Measurements from ENCODE around the gene DNM3. TPM values are rescaled to one million over a fixed set of nuclear protein-coding genes. Genes with fewer than 3 reads are reported as not detected.
"Not testable (repeated sequence)": the region's sequence is repeated elsewhere in the genome, so short reads cannot be mapped to it uniquely, and the experiment has no call there.

DNM3 gene
- total RNA-seq, 1 donor from 2014 or later = 2.7 TPM

DNA sequence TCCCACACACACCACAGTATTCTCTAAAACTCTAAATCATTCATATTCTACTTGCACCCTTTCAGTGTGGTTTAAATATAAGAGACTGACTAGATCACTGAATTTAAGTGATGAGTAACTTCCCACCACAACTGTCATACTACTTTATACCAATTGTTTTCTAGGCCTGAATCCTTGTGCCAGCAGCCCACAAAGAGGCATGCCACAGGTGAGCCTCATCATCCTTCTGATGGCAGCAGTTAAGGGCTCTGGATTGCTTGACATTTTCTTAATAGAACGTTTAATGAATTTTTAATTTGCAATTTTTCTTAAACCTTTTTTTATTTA, 588.8 kb downstream of the DNM3 start:
- DNase-seq (ENCODE audit: low read depth) = no peak
- Histone ChIP-seq H3K27me3 (ENCODE audit: control insufficient read depth, insufficient read depth, low read length) (no peaks in the 10 kb centered on the region), H3K36me3 (ENCODE audit: control insufficient read depth, insufficient read depth, low read length) (no peaks in the 10 kb centered on the region), H3K4me3 (ENCODE audit: low read depth, low read length) (no peak overlapping the region)
- TF ChIP-seq, protein P1, sequence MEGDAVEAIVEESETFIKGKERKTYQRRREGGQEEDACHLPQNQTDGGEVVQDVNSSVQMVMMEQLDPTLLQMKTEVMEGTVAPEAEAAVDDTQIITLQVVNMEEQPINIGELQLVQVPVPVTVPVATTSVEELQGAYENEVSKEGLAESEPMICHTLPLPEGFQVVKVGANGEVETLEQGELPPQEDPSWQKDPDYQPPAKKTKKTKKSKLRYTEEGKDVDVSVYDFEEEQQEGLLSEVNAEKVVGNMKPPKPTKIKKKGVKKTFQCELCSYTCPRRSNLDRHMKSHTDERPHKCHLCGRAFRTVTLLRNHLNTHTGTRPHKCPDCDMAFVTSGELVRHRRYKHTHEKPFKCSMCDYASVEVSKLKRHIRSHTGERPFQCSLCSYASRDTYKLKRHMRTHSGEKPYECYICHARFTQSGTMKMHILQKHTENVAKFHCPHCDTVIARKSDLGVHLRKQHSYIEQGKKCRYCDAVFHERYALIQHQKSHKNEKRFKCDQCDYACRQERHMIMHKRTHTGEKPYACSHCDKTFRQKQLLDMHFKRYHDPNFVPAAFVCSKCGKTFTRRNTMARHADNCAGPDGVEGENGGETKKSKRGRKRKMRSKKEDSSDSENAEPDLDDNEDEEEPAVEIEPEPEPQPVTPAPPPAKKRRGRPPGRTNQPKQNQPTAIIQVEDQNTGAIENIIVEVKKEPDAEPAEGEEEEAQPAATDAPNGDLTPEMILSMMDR (IDR thresholded peaks at IDR 0.05; ENCODE audit: insufficient read depth, low read length, poor library complexity, severe bottlenecking) = no peak

DNA sequence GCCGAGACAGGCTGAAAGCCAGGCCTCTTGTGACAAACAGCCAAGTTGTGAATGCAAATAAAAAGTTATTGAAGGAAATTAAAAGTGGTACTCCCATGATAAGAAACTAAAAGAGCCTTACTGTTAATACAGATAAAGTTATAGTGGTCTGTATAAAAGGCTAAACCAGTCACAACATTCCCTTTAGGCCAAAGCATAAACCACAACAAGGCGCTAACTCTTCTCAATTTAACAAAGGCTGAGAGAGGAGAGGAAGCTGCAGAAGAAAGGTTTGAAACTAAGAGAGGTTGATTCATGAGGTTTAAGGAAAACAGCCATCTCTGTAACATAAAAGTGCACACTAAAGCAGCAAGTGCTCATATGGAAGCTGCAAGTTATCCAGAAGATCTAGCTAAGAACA, 589.9 kb downstream of the DNM3 start:
- no peak for DNase-seq (ENCODE audit: low read depth)
- Histone ChIP-seq H3K4me3 (ENCODE audit: low read depth, low read length) (no peak overlapping the region), H3K27me3 (ENCODE audit: control insufficient read depth, insufficient read depth, low read length) (no peaks in the 10 kb centered on the region), H3K36me3 (ENCODE audit: control insufficient read depth, insufficient read depth, low read length) (no peaks in the 10 kb centered on the region)
- TF ChIP-seq, protein P1 (IDR thresholded peaks at IDR 0.05; ENCODE audit: insufficient read depth, low read length, poor library complexity, severe bottlenecking) = no peak

DNA sequence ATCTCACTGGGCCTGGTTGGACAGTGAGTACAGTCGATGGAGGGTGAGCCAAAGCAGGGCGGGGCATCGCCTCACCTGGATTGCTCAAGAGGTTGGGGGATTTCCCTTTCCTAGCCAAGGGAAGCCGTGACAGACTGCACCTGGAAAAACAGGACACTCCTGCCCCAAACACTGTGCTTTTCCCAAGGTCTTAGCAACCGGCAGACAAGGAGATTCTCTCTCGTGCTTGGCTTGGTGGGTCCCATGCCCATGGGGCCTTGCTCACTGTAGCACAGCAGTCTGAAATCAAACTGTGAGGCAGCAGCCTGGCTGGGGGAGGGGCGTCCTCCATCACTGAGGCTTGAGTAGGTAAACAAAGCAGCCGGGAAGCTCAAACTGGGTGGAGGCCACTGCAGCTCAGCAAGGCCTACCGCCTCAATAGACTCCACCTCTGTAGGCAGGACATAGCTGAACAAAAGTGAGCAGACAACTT, 590.5 kb downstream of the DNM3 start:
- TF ChIP-seq, protein P1 (IDR thresholded peaks at IDR 0.05; ENCODE audit: insufficient read depth, low read length, poor library complexity, severe bottlenecking) = no peak
- no peak overlapping the region for H3K4me3 ChIP-seq (ENCODE audit: low read depth, low read length)
- no peak for DNase-seq (ENCODE audit: low read depth)

DNA sequence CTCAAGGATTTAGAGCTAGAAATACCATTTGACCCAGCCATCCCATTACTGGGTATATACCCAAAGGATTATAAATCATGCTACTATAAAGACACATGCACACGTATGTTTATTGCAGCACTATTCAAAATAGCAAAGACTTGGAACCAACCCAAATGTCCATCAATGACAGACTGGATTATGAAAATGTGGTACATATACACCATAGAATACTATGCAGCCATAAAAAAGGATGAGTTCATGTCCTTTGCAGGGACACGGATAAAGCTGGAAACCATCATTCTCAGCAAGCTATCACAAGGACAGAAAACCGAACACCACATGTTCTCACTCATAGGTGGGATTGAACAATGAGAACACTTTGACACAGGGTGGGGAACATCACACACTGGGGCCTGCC, 595.9 kb downstream of the DNM3 start:
- not testable (repeated sequence) for H3K36me3 ChIP-seq (ENCODE audit: control insufficient read depth, insufficient read depth, low read length); H3K27me3 ChIP-seq (ENCODE audit: control insufficient read depth, insufficient read depth, low read length); DNase-seq (ENCODE audit: low read depth); H3K4me3 ChIP-seq (ENCODE audit: low read depth, low read length)

More for the DNA sequence above, 590.5 kb downstream of the DNM3 start:
- Histone ChIP-seq H3K27me3 (ENCODE audit: control insufficient read depth, insufficient read depth, low read length) (no peaks in the 10 kb centered on the region), H3K36me3 (ENCODE audit: control insufficient read depth, insufficient read depth, low read length) (no peaks in the 10 kb centered on the region)

DNA sequence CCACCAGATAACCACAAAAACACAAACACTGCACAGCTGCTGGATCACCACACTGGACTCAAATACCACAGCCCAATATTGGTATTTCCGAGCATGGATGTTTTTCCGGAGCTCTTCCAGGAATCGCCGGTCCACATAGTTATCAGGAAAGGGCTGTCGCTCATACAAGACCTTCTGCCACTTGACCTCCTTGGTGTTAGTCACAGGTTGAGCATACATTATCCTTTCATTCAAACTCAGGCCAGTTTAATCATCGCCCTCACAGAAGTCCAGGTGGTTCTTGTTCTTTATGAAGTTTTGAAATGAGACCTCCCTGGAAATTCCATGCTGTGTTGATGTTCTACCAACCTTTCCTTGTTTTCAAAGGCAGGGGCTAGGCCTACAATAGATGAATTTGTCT, 601.1 kb downstream of the DNM3 start:
- TF ChIP-seq, protein P1 (IDR thresholded peaks at IDR 0.05; ENCODE audit: insufficient read depth, low read length, poor library complexity, severe bottlenecking) = no peak
- no peaks in the 10 kb centered on the region for H3K36me3 ChIP-seq (ENCODE audit: control insufficient read depth, insufficient read depth, low read length)

DNA sequence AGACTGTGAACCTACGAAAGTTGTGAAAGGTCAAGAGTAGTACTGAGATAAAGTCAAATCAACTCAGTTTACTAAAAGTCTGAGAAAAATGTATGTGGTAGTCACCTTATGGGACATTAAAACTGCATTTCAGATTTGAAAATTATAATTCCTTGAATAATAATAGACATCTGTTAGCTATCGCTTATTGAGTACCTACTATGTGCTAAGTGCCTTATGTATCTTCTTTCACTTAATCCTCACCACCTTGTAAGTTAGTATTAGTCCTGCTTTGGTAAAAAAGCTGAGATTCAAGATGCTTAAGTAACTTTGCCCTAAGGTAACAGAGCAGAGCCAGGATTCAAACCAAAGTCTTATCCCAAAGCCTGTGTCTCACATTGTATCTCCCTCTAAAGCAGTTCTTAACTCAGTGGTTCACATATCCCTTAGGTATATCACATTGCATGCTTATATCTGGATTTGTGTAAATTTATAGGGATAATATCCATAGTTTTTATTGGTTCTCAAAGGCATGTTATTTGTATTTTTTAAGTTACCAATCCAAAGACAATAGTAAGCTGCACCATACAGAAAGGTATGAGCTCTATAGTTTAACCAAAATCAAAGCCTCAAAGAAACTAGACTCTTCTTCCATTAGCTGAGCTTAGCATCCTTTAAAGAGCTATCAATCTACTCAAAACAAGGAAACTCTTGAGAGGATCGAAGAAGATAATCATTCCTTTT, 601.7 kb downstream of the DNM3 start:
- Histone ChIP-seq H3K4me3 (ENCODE audit: low read depth, low read length) (peak overlapping the region; percentile 98), H3K27me3 (ENCODE audit: control insufficient read depth, insufficient read depth, low read length) (no peaks in the 10 kb centered on the region), H3K36me3 (ENCODE audit: control insufficient read depth, insufficient read depth, low read length) (no peaks in the 10 kb centered on the region)
- DNase-seq (ENCODE audit: low read depth) = no peak
- TF ChIP-seq, protein P1 (IDR thresholded peaks at IDR 0.05; ENCODE audit: insufficient read depth, low read length, poor library complexity, severe bottlenecking) = no peak

More for the DNA sequence above, 601.1 kb downstream of the DNM3 start:
- no peaks in the 10 kb centered on the region for H3K27me3 ChIP-seq (ENCODE audit: control insufficient read depth, insufficient read depth, low read length)
- no peak for DNase-seq (ENCODE audit: low read depth)
- H3K4me3 ChIP-seq (ENCODE audit: low read depth, low read length) = no peak overlapping the region
